ENCODE data around the gene FTH1.
"Not testable (repeated sequence)": the region's sequence is repeated elsewhere in the genome, so short reads cannot be mapped to it uniquely, and the experiment has no call there.

FTH1 gene

DNA sequence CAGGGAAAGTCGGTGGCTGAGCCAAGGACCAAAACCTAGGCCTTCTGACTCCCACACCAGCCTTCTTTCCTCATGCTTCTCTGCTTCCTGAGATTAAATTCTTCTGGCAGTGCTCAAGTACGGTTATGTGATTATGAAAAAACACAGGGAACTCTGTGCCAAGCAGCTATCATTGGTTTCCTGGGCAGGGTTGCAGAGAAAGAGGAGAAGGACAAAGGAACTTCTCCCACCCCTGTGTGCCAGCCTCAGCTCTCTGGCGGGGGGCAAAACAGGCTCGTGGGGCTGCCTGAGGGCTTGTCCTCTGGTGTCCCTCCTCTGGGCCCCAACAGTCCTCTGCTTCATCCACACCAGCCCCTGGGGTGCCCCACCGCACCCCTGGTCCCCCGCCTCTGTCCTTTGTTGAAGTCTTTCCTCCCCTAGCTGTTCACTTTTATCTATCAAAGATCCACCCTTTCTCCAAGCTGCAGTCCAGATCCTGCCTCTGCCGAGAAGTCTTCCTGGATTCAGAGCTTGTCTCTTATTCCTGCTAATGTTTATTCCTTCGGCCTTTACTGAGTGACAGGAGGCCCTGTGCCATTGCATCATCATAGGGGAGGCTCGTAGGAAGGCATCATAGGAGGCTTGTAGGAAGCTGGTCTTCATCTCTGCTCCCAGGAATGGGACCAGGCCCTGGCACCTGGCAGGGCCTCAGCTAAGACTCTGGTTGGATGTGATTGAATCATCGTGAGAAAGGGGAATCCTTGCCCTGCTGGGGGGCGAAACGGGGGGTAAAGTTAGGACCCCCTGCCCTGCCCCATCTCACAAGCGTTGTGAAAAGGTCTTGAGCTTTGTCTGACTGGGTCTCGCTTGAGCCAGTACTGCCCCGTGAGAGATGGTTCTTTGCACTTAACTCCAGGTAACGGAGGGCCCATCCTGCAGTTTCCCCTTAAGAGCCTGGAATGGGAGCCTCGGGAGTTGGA, 11.5 kb upstream of the FTH1 start:
- no peak for DNase-seq

DNA sequence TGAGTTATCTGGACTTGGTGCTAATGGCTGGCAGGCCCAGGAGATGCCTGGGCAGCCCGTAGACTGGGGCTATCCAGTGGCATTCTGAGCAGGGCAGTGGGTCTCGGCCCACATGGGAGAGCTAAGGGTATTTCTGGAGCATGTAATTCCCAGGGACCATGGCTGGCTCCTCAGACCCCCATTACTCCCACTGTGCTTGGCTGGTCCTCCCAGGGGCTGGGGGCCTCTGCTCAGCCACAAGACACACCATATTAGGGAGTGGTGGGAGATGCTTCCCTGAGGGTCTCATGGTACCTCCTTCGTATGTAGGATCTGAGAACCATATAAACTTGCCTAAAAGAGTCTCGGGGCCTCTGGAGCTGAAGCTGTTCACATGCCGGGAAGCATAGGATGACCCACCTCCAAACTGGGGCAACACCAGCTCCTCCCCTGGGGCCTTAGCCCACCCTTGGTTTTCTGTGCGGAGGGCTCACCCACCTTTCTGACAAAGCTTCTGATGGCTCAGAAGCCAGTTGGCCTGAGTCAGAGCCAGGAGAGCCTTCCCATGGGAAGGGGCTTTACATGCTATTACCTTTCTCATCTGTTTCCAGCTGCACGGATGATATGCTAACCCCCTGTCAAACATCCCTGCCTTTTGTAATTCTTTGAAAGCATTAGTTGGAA, 9.5 kb upstream of the FTH1 start:
- DNase-seq, result no peak

- no peak for DNase-seq
Measured at GRCh38 chr11:61976420-61976800, 9.0 kb upstream of the FTH1 start.

DNA sequence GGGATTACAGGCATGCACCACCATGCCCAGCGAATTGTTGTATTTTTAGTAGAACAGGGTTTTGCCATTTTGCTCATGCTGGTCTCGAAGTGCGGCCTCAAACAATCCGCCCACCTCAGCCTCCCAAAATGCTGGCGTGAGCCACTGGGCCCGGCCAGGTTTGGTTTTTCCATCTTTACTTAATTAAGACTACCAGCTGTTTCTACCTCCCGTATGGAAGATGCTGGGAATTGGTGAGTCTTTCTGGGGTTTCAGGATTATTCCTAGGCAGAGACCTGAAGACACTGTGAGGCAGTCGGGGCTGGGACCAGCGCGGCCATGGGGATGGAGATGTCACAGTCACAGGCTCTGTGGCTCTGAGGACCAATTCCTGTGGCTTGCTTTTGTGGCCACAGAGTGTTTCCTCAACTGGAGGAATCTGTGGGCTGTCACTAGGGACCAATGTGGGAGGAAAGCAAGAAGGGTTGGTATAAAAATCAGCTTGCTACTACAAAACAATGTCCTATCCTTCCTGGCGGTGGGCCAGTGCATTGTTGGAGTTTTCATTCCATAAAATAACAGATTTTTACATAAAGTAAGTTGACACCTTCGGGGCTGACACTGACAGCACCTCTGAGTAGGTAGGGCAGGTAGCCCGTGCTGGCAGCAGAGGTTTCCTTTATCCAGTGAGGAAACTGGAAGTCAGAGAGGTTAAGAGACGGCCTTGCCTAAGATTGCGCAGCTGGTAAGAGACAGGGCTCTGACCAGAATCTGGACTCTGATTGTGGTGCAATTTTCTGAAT, 8.4 kb upstream of the FTH1 start:
- DNase-seq, result no peak

DNA sequence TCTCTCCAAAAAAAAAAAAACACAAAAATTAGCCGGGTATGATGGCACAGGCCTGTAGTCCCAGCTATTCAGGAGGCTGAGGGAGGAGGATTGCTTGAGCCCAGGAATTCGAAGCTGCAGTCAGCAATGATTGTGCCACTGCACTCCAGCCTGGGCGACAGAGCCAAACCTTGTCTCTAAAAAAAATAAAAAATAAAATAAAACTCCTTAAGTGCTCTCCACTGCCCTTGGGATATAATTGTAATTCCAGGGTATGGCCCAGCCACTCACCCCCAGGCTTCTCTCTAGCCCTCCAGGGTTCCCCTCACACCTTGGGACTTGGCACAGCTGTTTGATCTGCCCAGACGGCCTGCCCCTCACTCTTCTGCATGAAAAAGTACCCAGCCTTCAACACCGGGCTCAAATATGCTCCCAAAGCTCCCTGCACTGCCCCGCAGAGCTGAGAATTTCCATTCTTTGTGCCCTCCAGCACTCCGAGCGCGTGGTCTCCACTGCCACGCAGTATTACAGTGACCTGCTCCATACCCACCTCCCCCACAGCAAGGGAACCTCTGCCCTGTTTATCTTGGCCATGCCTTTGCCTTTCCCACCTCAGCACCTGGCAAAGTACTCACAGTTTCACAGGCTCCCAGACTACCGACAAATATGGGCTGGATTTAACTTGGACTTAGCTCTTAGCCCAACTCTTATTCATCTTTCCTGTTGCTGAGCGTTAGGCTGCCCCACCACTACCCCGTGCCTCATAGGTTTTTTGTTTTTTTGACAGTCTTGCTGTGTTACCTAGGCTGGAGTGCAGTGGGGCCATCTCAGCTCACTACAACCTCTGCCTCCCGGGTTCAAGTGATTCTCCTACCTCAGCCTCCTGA, 7.6 kb upstream of the FTH1 start:
- DNase-seq, result no peak

DNA sequence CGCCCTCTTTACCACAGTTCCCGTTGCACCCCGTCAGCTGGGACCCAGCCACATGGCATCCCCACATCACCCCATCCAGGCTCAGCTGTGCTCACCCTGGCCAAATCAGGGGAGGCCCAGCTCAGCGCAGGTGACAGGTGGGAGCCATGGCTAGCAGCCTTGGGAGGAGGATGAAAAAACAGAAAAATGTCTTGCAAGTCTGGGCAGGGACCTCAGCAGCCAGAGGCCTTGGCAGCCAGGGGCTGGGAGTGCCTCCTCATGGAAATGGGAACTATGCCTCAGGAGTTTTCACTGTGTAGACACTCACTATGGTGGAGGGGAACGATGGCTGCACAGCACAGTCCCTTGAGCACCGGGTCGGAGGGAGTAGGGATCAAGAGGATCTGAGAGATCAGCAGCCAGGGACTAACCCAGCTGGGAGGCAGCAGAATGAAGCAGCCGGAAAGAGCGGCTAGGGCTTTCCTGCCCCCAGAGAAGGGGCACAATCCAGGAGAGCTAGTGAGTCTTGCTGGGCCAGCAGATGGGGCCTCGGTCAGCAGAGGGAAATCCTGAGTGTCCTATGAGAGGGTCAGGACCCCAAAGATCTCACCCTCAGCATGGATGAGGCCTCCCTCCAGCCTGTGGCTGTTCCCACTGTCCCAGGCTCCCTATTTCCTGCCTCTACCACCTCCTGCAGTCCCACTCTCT, 6.2 kb upstream of the FTH1 start:
- DNase-seq, result no peak

GRCh38 chr11:61972672-61973475, 5.4 kb upstream of the FTH1 start:
- no peak for DNase-seq

GRCh38 chr11:61972112-61972671, 4.8 kb upstream of the FTH1 start:
- DNase-seq, result no peak

DNA sequence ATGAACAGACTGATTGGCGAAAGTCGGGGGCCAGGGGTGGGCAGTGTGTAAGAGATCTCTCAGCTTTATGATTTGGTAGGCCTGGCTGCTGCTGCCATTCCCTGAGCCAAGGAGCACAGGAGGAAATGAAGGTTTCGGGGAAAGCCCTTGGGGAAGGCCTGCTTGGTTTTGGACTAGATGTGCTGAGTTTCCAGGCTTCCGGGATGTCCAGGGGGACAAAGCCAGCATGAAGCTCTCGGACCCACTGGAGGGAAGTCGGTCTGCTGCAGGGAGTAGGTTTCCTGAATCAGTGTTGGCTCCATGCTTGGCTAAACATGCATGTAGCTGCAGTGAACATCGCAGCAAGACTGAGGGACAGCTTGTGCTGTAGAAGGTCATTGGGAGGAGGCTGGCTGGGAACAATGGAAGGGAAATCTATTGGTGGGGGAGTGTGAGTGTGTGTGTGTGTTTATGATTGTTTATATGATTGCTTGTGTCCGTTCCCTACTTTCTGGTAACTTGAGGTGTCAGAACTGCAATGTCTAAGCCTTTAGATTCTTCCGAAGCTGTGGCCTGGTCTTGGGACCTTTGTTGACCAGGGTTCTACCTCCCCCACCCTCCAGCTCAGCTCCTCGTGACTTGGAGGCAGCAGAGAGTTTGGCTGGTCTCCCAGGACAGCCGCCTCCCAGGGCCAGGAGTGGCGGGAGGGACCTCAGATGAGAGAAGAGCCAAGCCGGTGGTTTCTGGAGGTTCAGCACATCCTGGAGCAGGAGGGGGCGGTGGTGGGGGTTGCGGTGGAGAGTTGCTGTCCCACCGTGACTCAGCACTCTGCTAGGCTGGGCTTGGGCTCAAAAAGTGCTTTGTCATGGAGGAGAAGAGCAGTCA, 4.0 kb upstream of the FTH1 start:
- peak in 55 of 56 donors; percentile 67 to 98 (median 92) for DNase-seq

GRCh38 chr11:61969838-61970662, 2.6 kb upstream of the FTH1 start:
- peak in 1 of 56 donors; percentile 24 for DNase-seq

DNA sequence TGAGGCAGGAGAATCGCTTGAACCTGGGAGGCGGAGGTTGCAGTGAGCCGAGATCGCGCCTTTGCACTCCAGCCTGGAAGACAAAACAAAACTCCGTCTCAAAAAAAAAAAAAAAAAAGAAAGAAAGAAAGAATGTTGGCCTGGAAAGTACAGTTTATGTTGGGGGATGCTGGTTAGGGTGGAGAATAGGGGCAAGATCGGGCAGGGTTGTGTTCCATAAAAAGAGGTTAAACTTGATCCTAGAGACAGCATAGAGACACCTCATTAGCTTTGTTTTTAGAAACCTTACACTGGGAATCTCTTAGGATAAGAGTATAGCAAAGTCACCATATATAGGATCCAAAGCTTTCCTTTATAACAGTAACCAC, 1.9 kb upstream of the FTH1 start:
- DNase-seq, result no peak

GRCh38 chr11:61968758-61969390, 1.4 kb upstream of the FTH1 start:
- no peak for DNase-seq

DNA sequence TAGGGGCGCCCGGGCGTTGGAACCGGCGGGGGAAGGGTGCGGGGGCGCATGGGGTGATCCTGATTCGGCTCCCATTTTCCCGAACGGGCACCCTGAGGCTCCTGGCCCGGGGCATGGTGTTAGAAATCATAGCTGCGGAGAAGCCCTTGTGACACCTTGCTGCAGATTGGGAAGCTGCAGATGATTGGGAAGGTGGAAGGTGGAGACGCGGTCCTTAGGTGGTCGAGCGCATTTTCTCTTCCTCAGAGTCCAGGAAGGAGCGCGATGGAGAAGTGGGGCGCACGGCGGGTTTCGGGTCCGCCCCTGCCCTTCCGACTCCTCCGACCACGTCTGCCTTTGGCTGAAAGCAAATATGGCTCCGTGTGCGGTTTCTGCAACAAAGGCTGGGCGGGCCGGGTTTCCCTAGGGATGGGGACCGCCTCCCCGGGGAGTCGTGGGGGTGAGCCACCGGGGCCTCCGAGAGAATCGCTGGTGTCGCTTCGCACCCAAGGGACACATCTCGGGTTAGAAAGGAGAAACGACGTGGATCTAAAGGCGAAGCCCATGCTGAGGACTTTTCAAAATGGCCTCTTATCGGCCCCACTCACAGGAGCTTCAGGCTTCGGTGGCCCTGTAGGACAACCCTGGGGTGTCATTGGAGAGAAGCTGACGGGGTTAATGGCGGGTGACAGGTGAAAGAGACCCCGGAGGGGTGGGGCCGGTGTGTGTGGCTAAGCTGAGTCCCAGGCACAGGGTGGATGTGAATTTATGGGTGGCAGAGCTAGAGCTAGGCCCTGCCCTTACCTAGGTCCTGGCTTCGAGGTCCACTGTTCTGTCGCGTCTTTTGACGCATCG, 707 bp upstream of the FTH1 start:
- DNase-seq, result peak in 23 of 56 donors; percentile 44 to 83 (median 68)

DNA sequence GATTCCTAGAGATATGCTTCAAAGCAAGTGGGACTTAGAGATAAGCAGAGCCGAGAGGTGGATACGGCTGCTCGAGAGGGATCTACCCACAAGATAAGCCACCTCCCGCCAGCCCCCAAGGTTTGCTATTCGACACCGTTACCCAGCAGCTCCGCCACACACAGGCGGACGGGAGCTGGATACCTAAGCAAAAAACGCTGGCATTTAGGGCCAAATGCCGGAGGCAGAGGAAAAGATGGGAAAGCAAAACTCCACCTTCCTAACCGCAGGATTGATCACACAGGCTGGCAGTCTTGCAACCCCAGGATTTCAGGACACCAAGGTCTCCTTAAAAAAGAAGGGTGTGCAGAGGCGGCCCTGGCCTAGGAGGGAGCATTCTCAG, 709 bp downstream of the FTH1 start:
- peak in 1 of 56 donors; percentile 72 for DNase-seq

- DNase-seq, result not testable (repeated sequence)
Measured at GRCh38 chr11:61964666-61965271, 2.7 kb downstream of the FTH1 start.

Data from amygdala (tissue), 56 donors.